HepG2 (cell line): ENCODE data around the gene FAM3A. TPM values are rescaled to one million over a fixed set of nuclear protein-coding genes. Genes with fewer than 3 reads are reported as not detected.

ENCODE experiments used
- ATAC-seq: fragments of 200-7000 bp; cut with Tn5 transposase; 3 replicates; pipeline ENCODE4 v1.9.1; 2020; ENCODE audit warnings: mild to moderate bottlenecking, moderate library complexity
- BruUV-seq: library from RNA; stranded (reverse); fragments of 400-500 nt; replicated peaks from 2 replicates; lab custom pipeline; 2021; lab: Mats Ljungman, UMichigan
- CTCF ChIA-PET: fragments of 300-600 bp; formaldehyde crosslinking; extraction: SDS; loops from one replicate; lab custom pipeline; 2021; ENCODE audit warnings: low total read pairs, inconsistent platforms, low intra/inter-chr PET ratio; lab: Yijun Ruan, JAX
- POLR2A ChIA-PET: fragments of 350-600 bp; sonication (Branson Sonifier 250); formaldehyde crosslinking; loops from one replicate; lab custom pipeline; 2020; ENCODE audit warnings: antibody characterized with exemption, inconsistent platforms; lab: Yijun Ruan, JAX
- DNase-seq: peaks from one replicate; pipeline ENCODE4 v3.0.0-alpha.2; 2015; ENCODE audit warnings: low spot score
- FAIRE-seq: peaks from 3 replicates; lab custom pipeline; 2011; peaks lifted over from hg19 to GRCh38; lab: Jason Lieb, UNC
- H2AFZ ChIP-seq: one replicate; pipeline ENCODE4 v1.6.1; 2011; ENCODE audit warnings: low read length, inconsistent platforms
- H3K27ac ChIP-seq: fragments of 300-600 bp; 3 replicates; pipeline ENCODE4 v1.8.0; 2011; ENCODE audit warnings: mixed run types, mild to moderate bottlenecking, mixed read lengths, low read length, inconsistent platforms; ENCODE audit not compliant: insufficient read depth; ENCODE audit errors: extremely low read length
- H3K27me3 ChIP-seq, 2 experiments: fragments of 200-600 bp in 1 of 2; 2 replicates in 1 of 2; 3 replicates in 1 of 2; pipeline versions ENCODE4 v1.6.0 to v1.8.0; 2011; ENCODE audit warnings: low read length in 2 of 2, mild to moderate bottlenecking in 2 of 2, moderate library complexity in 2 of 2, inconsistent platforms in 1 of 2; ENCODE audit not compliant: insufficient read depth in 2 of 2, control insufficient read depth in 1 of 2
- H3K36me3 ChIP-seq, 2 experiments: fragments of 200-600 bp in 1 of 2; replicated peaks in 1 of 2; 2 replicates in 1 of 2; 3 replicates in 1 of 2; pipeline versions ENCODE4 v1.5.1 to v1.8.0; 2011; ENCODE audit warnings: low read length in 2 of 2, inconsistent platforms in 1 of 2; ENCODE audit not compliant: insufficient read depth in 2 of 2, control insufficient read depth in 1 of 2
- H3K4me1 ChIP-seq: 2 replicates; pipeline ENCODE4 v1.5.1; 2012; ENCODE audit warnings: low read length, inconsistent platforms; ENCODE audit not compliant: insufficient read depth
- H3K4me2 ChIP-seq: 2 replicates; pipeline ENCODE4 v1.6.0; 2011; ENCODE audit warnings: low read depth, low read length, inconsistent platforms
- H3K4me3 ChIP-seq, 3 experiments: fragments of 200-600 bp in 1 of 3; sonication (generic), shearing (Covaris generic) in 1 of 3; replicated peaks in 1 of 3; 2 replicates each; pipeline ENCODE4 v1.5.1; 2011 to 2016; ENCODE audit warnings: low read length in 3 of 3, inconsistent platforms in 2 of 3, low read depth in 2 of 3, mild to moderate bottlenecking in 2 of 3, control low read depth in 1 of 3, mixed read lengths in 1 of 3; ENCODE audit not compliant: insufficient read depth in 1 of 3
- H3K79me2 ChIP-seq: one replicate; pipeline ENCODE4 v1.6.1; 2011; ENCODE audit warnings: low read length, inconsistent platforms; ENCODE audit not compliant: insufficient read depth
- H3K9ac ChIP-seq: 2 replicates; pipeline ENCODE4 v1.6.0; 2011; ENCODE audit warnings: mild to moderate bottlenecking, low read depth, low read length, inconsistent platforms; ENCODE audit not compliant: insufficient read depth
- H3K9me3 ChIP-seq: 2 replicates; pipeline ENCODE4 v1.5.1; 2012; ENCODE audit warnings: mild to moderate bottlenecking, low read length
- H4K20me1 ChIP-seq: 2 replicates; pipeline ENCODE4 v1.6.0; 2011; ENCODE audit warnings: inconsistent platforms, mild to moderate bottlenecking, low read length, moderate library complexity; ENCODE audit not compliant: insufficient read depth
- ARID4A ChIP-seq: sonication (generic); formaldehyde crosslinking; IDR thresholded peaks from 2 replicates; pipeline ENCODE4 v1.5.0; 2020; ENCODE audit warnings: mild to moderate bottlenecking, missing genetic modification reagents, borderline replicate concordance
- BHLHE40 ChIP-seq: IDR thresholded peaks from 2 replicates; pipeline ENCODE4 v1.6.1; 2011; ENCODE audit warnings: low read length, improper control_type of control experiment
- HOXD1 ChIP-seq: sonication (generic); formaldehyde crosslinking; IDR thresholded peaks from 2 replicates; pipeline ENCODE4 v1.5.0; 2020; ENCODE audit warnings: missing genetic modification reagents
- SAP130 ChIP-seq: IDR thresholded peaks from 2 replicates; pipeline ENCODE4 v1.6.1; 2016; ENCODE audit warnings: low read depth
- SIN3A ChIP-seq: IDR thresholded peaks from 2 replicates; pipeline ENCODE4 v1.6.1; 2011; ENCODE audit warnings: low read depth, mild to moderate bottlenecking, control low read depth, low read length, borderline replicate concordance
- SP140L ChIP-seq: sonication (generic); formaldehyde crosslinking; IDR thresholded peaks from 2 replicates; pipeline ENCODE4 v1.4.0; 2020; ENCODE audit warnings: missing genetic modification reagents, borderline replicate concordance
- ZBTB14 ChIP-seq: sonication (generic); formaldehyde crosslinking; IDR thresholded peaks from 2 replicates; pipeline ENCODE4 v1.4.0; 2020; ENCODE audit warnings: missing genetic modification reagents
- ZBTB2 ChIP-seq: sonication (generic); formaldehyde crosslinking; IDR thresholded peaks from 2 replicates; pipeline ENCODE4 v1.8.0; 2022; ENCODE audit warnings: low read depth, missing genetic modification reagents
- ZNF460 ChIP-seq: sonication (generic); formaldehyde crosslinking; IDR thresholded peaks from 2 replicates; pipeline ENCODE4 v1.5.1; 2020; ENCODE audit warnings: missing genetic modification reagents, mild to moderate bottlenecking, borderline replicate concordance
- ZNF598 ChIP-seq: sonication (generic); formaldehyde crosslinking; IDR thresholded peaks from 2 replicates; pipeline ENCODE4 v1.5.1; 2020; ENCODE audit warnings: mild to moderate bottlenecking, missing genetic modification reagents, borderline replicate concordance
- ZNF777 ChIP-seq: sonication (generic); formaldehyde crosslinking; IDR thresholded peaks from 2 replicates; pipeline ENCODE4 v1.4.0; 2020; ENCODE audit warnings: missing genetic modification reagents
- WGBS: methylation state at CpG from one replicate; pipeline ENCODE4 v1.1.6; 2017; ENCODE audit warnings: low lambda C conversion rate; 5-methylcytosine and 5-hydroxymethylcytosine counted together
- in situ Hi-C: cut with HindIII; loops from 2 replicates; pipeline ENCODE4 v1.10.0; 2017; ENCODE audit warnings: low pct_unique_long_range_greater_than_20kb; ENCODE audit not compliant: extremely low pct_ligation_motif_present
- intact Hi-C: fragments of 100-400 bp; cut with micrococcal nuclease; formaldehyde crosslinking; loops from one replicate; pipeline ENCODE4 v1.10.0; 2022; ENCODE audit not compliant: unreplicated experiment
- polyA plus RNA-seq, 8 experiments: library from polyadenylated mRNA; depleted of rRNA in 3 of 8; stranded (reverse) in 7 of 8; unstranded in 1 of 8; fragments of >200 nt; fragmentation: Illumina TruSeq in 4 of 8; extraction: Trizol in 4 of 8; gene quantifications; 2 replicates each; pipeline versions ENCODE4 v1.2.1 to v1.2.3, GENCODE V29; 2011 to 2016; ENCODE audit warnings: low read depth in 4 of 8, missing spikeins in 1 of 8, mixed read lengths in 1 of 8; ENCODE audit not compliant: insufficient read depth in 1 of 8
- total RNA-seq, 5 experiments: library from RNA; depleted of rRNA; stranded (reverse); fragments of >200 nt; fragmentation: Illumina TruSeq; extraction: Trizol; gene quantifications; 2 replicates each; pipeline ENCODE4 v1.2.3, GENCODE V29; 2016; ENCODE audit warnings: low read depth in 1 of 5

The FAM3A gene
- total and polyA plus RNA-seq, 2 of the 13 experiments (the other 11 are each of a cell fraction or from before 2014, with no cell fraction given) = 11.2 to 22.7 TPM

DNA sequence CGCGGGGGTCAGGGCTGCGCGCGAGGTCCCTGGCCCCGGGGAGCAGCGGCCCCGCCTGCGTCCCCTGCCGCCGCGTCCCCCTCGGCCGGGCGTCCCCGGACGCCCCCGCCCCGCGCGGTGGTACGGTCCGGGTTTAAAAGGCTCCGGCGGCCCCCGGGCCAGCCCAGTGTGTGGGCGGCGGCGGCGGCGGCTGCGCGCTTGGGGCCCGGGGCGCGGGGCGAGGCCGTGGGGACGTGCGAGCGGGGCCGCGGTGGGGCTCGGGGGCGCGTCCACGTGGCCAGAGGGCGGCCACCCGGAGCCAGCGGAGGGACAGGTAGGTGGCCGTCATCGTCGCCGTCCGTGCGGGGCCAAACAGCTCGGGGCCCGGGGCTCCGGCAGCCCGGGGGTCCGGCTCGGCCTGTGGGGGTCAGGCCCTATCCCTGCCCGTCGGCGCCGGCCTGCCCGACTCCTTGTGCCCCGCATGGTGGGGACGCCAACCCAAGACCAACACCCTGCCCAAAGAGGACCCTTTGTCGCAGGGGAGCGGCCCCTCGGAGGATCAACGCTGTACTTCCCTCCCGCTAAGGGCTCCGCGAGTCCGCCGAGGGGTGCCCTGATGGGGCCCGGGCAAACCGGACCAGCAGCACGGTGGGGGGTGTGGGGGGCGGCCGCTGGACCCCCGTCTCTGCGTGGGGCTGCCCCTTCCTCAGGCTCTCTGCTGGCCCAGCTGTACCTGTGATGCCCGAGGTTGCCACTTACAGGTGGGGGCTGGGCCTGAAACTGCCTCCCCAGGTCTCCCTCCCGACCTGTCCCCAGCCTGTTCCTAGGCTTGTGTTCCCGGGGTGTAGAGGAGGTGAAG is 57.7 kb downstream of the FAM3A start, which contains the start of gene PLXNA3 (continued):
- TF ChIP-seq ZBTB14 (CRISPR knock-in tag) = peak; percentile 19; the same call in 1 of the 2 replicates

DNA sequence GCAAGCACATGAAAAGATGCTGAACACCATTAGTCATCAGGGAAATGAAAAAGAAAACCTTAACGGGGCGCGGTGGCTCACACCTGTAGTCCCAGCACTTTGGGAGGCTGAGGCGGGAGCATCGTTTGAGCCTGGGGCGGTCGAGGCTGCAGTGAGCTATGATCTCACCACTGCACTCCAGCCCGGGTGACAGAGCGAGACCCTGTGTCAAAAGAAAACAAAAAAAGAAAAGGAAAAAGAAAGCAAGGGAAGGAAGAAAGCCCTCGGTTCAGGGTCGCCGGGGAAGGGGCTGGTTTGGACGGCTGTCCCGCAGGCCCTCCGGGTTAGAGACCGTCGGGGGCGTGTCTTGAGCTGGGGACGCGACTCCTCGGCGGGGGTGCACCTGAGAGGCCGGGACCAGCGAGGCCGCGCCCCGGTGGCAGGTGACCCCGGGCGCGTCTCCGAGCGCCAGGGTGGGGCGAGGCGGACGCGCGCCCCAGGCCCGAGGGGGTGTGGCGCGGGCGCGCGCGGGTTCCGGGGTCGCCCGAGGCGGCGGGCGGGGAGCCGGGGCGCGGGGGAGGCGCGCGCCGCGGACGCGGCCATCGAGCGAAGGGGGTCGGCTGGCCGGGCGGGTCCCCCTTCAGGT is 58.4 kb downstream of the FAM3A start:
- no peak for FAIRE-seq
- no peak for TF ChIP-seq HOXD1 (CRISPR knock-in tag)
- no peak for TF ChIP-seq SP140L (CRISPR knock-in tag)
- TF ChIP-seq SIN3A = peak; percentile 44; the same call in 1 of the 2 replicates
- TF ChIP-seq ZNF598 = no peak
- 0 out of 2 replicates have a peak, but pooled peaks have one; percentile 15 for TF ChIP-seq ZBTB2 (CRISPR knock-in tag)
- peak; percentile 34; the same call in 1 of the 2 replicates for TF ChIP-seq BHLHE40
- TF ChIP-seq ZBTB14 (CRISPR knock-in tag) = peak; percentile 86
- TF ChIP-seq ZNF460 (CRISPR knock-in tag) = peak; percentile 38; the same call in 1 of the 2 replicates
- peak; percentile 22; the same call in 1 of the 2 replicates for TF ChIP-seq SAP130 (CRISPR knock-in tag)
- peak; percentile 61; the same call in 1 of the 2 replicates for TF ChIP-seq ZNF777
- 0 out of 2 replicates have a peak, but pooled peaks have one; percentile 5 for TF ChIP-seq ARID4A

More for the DNA sequence above, 58.4 kb downstream of the FAM3A start:
- 6% methylated on average over 17 of the region's 65 CpGs for WGBS
- peak overlapping the region; percentile 73 for H3K4me2 ChIP-seq
- no peaks in the 10 kb centered on the region for H3K9me3 ChIP-seq
- H3K79me2 ChIP-seq = peaks cover 9% of the 10 kb centered on the region
- 0 out of 2 replicates have a peak, but pooled peaks cover 4% of the 10 kb centered on the region for H3K4me1 ChIP-seq
- peak overlapping the region; percentile 16 to 87 (median 79); a peak in 5 of 6 replicates for H3K4me3 ChIP-seq
- no peak for DNase-seq
- peaks cover 0 to 3% of the 10 kb centered on the region in 2 experiments; a peak in 3 of 5 replicates for H3K36me3 ChIP-seq
- no peak overlapping the region for H2AFZ ChIP-seq
- ChIA-PET CTCF (no interaction called here), POLR2A (interaction anchor here (0.6 to 1.4 kb wide), 5 partner anchors 29 to 87 kb away, joined by 3 to 6 read pairs (median 4); partner anchors contain the start of genes ATP6AP1, RPL10 and SLC10A3)
- BruUV-seq = no TSS peak
- H3K27ac ChIP-seq = no peak overlapping the region
- intact Hi-C loops = no loop called here
- H3K27me3 ChIP-seq = no peaks in the 10 kb centered on the region
- in situ Hi-C loops = no loop called here
- ATAC-seq = peak; percentile 47
- no peaks in the 10 kb centered on the region for H4K20me1 ChIP-seq
- peak overlapping the region; percentile 74 for H3K9ac ChIP-seq
